ENCODE measurements around the gene KRTAP5-5. TPM values are rescaled to one million over a fixed set of nuclear protein-coding genes. Genes with fewer than 3 reads are reported as not detected.
"Not testable (repeated sequence)": the region's sequence is repeated elsewhere in the genome, so short reads cannot be mapped to it uniquely, and the experiment has no call there.

Gene KRTAP5-5
- total RNA-seq, 1 donor from 2014 or later = not detected

- ATAC-seq = no peak
- no peak for DNase-seq (ENCODE audit: low spot score)
- intact Hi-C loops (cut with DNase I) = loop anchor here (5.0 kb wide), 2 partner anchors 40 to 180 kb away; partner anchors contain the start of gene SYT8
These were observed 22.8 kb downstream of the KRTAP5-5 start for GRCh38 chr11:1652442-1652770.

- intact Hi-C loops (cut with DNase I) = loop anchor here (5.0 kb wide), 2 partner anchors 39 to 179 kb away; partner anchors contain the start of gene SYT8
- peak; percentile 90 for DNase-seq (ENCODE audit: low spot score)
These were observed 23.4 kb downstream of the KRTAP5-5 start for GRCh38 chr11:1652771-1653540.

GRCh38 chr11:1653541-1654387 lies 24.2 kb downstream of the KRTAP5-5 start:
- no peak for ATAC-seq
- no peak for DNase-seq (ENCODE audit: low spot score)
- intact Hi-C loops (cut with DNase I) = loop anchor here (5.0 kb wide), 2 partner anchors 39 to 179 kb away; partner anchors contain the start of gene SYT8

More at GRCh38 chr11:1652771-1653540, 23.4 kb downstream of the KRTAP5-5 start:
- ATAC-seq = peak; percentile 90

- intact Hi-C loops (cut with DNase I) = loop anchor here (5.0 kb wide), 2 partner anchors 38 to 178 kb away; partner anchors contain the start of gene SYT8
- DNase-seq (ENCODE audit: low spot score) = peak; percentile 51
- no peak for ATAC-seq
These were observed 25.0 kb downstream of the KRTAP5-5 start for GRCh38 chr11:1654388-1655167.

- no peak for ATAC-seq
- peak; percentile 35 for DNase-seq (ENCODE audit: low spot score)
- intact Hi-C loops (cut with DNase I) = no loop called here
These were observed 25.8 kb downstream of the KRTAP5-5 start for GRCh38 chr11:1655168-1656060.

GRCh38 chr11:1656061-1656441 lies 26.5 kb downstream of the KRTAP5-5 start:
- intact Hi-C loops (cut with DNase I) = no loop called here
- no peak for ATAC-seq
- DNase-seq (ENCODE audit: low spot score) = peak; percentile 41

- DNase-seq (ENCODE audit: low spot score) = peak; percentile 27
- intact Hi-C loops (cut with DNase I) = no loop called here
- ATAC-seq = no peak
These were observed 27.1 kb downstream of the KRTAP5-5 start for GRCh38 chr11:1656670-1657069.

GRCh38 chr11:1659506-1659905 lies 29.9 kb downstream of the KRTAP5-5 start:
- intact Hi-C loops (cut with DNase I) = no loop called here

GRCh38 chr11:1660111-1660867 lies 30.7 kb downstream of the KRTAP5-5 start:
- intact Hi-C loops (cut with DNase I) = no loop called here
- DNase-seq (ENCODE audit: low spot score) (no peak), ATAC-seq (no peak)

More at GRCh38 chr11:1659506-1659905, 29.9 kb downstream of the KRTAP5-5 start:
- DNase-seq (ENCODE audit: low spot score) = peak; percentile 40
- ATAC-seq = no peak

- ATAC-seq; intact Hi-C loops (cut with DNase I): not testable (repeated sequence)
- DNase-seq (ENCODE audit: low spot score) = peak; percentile 28
These were observed 32.1 kb downstream of the KRTAP5-5 start for GRCh38 chr11:1661454-1662269.

GRCh38 chr11:1662699-1663283 lies 33.2 kb downstream of the KRTAP5-5 start:
- ATAC-seq; intact Hi-C loops (cut with DNase I); DNase-seq (ENCODE audit: low spot score): not testable (repeated sequence)

GRCh38 chr11:1665313-1665712 lies 35.7 kb downstream of the KRTAP5-5 start:
- intact Hi-C loops (cut with DNase I) = no loop called here
- DNase-seq (ENCODE audit: low spot score) (no peak), ATAC-seq (no peak)

GRCh38 chr11:1667121-1667850 lies 37.7 kb downstream of the KRTAP5-5 start:
- intact Hi-C loops (cut with DNase I) = no loop called here
- DNase-seq (ENCODE audit: low spot score) (no peak), ATAC-seq (no peak)

- intact Hi-C loops (cut with DNase I) = no loop called here
- no peak for DNase-seq (ENCODE audit: low spot score)
- ATAC-seq = peak; percentile 33
These were observed 38.3 kb downstream of the KRTAP5-5 start for GRCh38 chr11:1667906-1668305.

GRCh38 chr11:1668911-1669473 lies 39.4 kb downstream of the KRTAP5-5 start:
- no peak for ATAC-seq
- intact Hi-C loops (cut with DNase I) = no loop called here
- DNase-seq (ENCODE audit: low spot score) = peak; percentile 53
